ENCODE data around the gene DBN1. TPM values are rescaled to one million over a fixed set of nuclear protein-coding genes. Genes with fewer than 3 reads are reported as not detected.

The DBN1 gene
- polyA plus RNA-seq, 1 experiment, result 164 TPM

GRCh38 chr5:177458912-177459350, 14.5 kb downstream of the DBN1 start:
- TF ChIP-seq, protein P1, sequence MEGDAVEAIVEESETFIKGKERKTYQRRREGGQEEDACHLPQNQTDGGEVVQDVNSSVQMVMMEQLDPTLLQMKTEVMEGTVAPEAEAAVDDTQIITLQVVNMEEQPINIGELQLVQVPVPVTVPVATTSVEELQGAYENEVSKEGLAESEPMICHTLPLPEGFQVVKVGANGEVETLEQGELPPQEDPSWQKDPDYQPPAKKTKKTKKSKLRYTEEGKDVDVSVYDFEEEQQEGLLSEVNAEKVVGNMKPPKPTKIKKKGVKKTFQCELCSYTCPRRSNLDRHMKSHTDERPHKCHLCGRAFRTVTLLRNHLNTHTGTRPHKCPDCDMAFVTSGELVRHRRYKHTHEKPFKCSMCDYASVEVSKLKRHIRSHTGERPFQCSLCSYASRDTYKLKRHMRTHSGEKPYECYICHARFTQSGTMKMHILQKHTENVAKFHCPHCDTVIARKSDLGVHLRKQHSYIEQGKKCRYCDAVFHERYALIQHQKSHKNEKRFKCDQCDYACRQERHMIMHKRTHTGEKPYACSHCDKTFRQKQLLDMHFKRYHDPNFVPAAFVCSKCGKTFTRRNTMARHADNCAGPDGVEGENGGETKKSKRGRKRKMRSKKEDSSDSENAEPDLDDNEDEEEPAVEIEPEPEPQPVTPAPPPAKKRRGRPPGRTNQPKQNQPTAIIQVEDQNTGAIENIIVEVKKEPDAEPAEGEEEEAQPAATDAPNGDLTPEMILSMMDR (IDR thresholded peaks at IDR 0.05; ENCODE audit: low read depth, low read length), result no peak
- no peaks in the 10 kb centered on the region; the same call in 1 of the 2 replicates for H3K9me3 ChIP-seq (ENCODE audit: control insufficient read depth, insufficient read depth, low read length)
- ChIA-PET CTCF (interaction anchor here (1.1 kb wide), 1 partner anchor 68 kb away, joined by 3 read pairs; no protein-coding TSS in a partner anchor), POLR2A (interaction anchor here (0.7 to 3.3 kb wide), 3 partner anchors 9 to 37 kb away, joined by 3 to 20 read pairs (median 3); no protein-coding TSS in a partner anchor)
- no peaks in the 10 kb centered on the region for H3K27me3 ChIP-seq (ENCODE audit: control insufficient read depth, insufficient read depth, low read length)
- no peak for DNase-seq (ENCODE audit: low read depth, low spot score)
- H3K27ac ChIP-seq (ENCODE audit: low read depth, low read length), result peak overlapping the region; percentile 31
- no peak overlapping the region for H3K4me3 ChIP-seq (ENCODE audit: low read depth, low read length)

DNA sequence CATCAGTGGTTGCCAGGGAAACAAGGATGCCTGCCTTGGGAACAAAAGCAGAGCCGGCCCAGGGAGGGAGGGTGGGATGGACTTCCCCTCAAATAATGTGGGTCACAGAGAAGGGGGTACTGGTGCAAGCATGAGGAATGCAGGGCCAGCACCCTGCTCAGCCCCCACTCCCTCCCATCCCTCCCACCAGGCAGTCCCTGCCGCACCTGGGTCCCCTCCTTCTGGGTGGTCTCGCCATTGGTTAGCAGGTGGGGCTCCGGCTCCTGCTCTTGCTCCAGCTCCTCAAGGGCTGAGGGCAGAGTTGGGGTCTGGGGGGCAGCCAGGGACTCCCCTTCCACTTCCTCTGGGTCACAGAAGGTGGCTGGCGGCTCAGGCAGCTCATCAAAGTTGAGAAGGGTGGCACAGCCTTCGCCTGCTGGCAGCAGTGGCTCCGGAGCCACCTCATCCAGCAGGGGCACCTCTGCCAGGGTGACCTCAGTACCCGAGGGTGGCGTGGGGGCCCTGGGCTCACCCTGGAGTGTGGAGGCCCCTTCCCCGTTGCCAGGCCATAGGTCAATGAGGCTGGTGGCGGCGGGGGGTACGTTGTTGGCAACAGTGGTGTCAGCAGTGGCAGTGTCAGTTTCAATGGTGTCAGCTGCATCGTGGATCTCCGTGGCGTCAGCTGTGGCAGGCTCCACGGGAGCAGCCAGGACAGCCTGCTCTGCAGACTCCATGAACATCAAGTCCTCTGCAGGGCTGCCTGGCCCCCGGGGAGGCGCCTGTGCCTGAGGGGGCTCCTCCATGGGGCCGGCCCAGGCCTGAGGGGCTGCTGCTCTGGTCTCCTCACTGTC, 15.4 kb downstream of the DBN1 start:
- no peak for DNase-seq (ENCODE audit: low read depth, low spot score)
- Histone ChIP-seq H3K4me3 (ENCODE audit: low read depth, low read length) (no peak overlapping the region), H3K27me3 (ENCODE audit: control insufficient read depth, insufficient read depth, low read length) (no peaks in the 10 kb centered on the region), H3K27ac (ENCODE audit: low read depth, low read length) (peak overlapping the region; percentile 52), H3K9me3 (ENCODE audit: control insufficient read depth, insufficient read depth, low read length) (no peaks in the 10 kb centered on the region; the same call in 1 of the 2 replicates)
- ChIA-PET POLR2A (interaction anchor here (0.8 to 3.3 kb wide), 10 partner anchors 10 to 69 kb away, joined by 3 to 20 read pairs (median 6); partner anchors contain the start of genes GRK6 and PDLIM7), CTCF (interaction anchor here (1.2 to 15.6 kb wide), 16 partner anchors 8 to 148 kb away, joined by 3 to 205 read pairs (median 10); partner anchors contain the start of gene DBN1)
- TF ChIP-seq, protein P1 (IDR thresholded peaks at IDR 0.05; ENCODE audit: low read depth, low read length), result no peak

GRCh38 chr5:177456976-177457851, 16.2 kb downstream of the DBN1 start:
- no peaks in the 10 kb centered on the region; the same call in 1 of the 2 replicates for H3K9me3 ChIP-seq (ENCODE audit: control insufficient read depth, insufficient read depth, low read length)
- H3K27ac ChIP-seq (ENCODE audit: low read depth, low read length), result peak overlapping the region; percentile 65
- no peak overlapping the region for H3K4me3 ChIP-seq (ENCODE audit: low read depth, low read length)
- TF ChIP-seq, protein P1 (IDR thresholded peaks at IDR 0.05; ENCODE audit: low read depth, low read length), result peak; percentile 71
- ChIA-PET CTCF (interaction anchor here (0.6 to 15.6 kb wide), 22 partner anchors 9 to 147 kb away, joined by 3 to 205 read pairs (median 6); partner anchors contain the start of genes DBN1 and PDLIM7), POLR2A (interaction anchor here (0.5 to 3.3 kb wide), 11 partner anchors 9 to 140 kb away, joined by 3 to 20 read pairs (median 6); partner anchors contain the start of genes GRK6 and PDLIM7)
- no peaks in the 10 kb centered on the region for H3K27me3 ChIP-seq (ENCODE audit: control insufficient read depth, insufficient read depth, low read length)
- peak; percentile 93 for DNase-seq (ENCODE audit: low read depth, low spot score)

DNA sequence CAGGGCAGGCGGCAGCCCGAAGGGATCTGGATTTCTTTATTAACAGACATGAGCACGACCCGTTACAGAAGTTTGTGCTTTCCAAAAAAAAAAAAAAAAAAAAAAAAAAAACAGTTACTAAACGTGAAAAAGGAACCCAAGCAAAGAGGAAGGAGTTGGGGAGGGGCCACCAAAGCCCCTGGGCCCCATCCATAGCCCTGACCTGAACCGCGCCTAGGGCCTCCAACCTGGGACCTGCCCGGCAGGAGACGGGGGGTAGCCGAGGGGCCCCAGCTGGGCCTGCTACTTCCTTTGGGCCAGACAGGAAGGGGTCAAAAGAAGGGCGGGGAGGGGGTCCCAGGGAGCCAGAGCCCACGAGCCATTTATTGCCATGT, 16.9 kb downstream of the DBN1 start:
- CTCF ChIA-PET, result interaction anchor here (1.1 to 15.6 kb wide), 16 partner anchors 8 to 137 kb away, joined by 3 to 205 read pairs (median 8); partner anchors contain the start of gene PDLIM7
- no peaks in the 10 kb centered on the region for H3K27me3 ChIP-seq (ENCODE audit: control insufficient read depth, insufficient read depth, low read length)
- H3K27ac ChIP-seq (ENCODE audit: low read depth, low read length), result peak overlapping the region; percentile 65
- DNase-seq (ENCODE audit: low read depth, low spot score), result no peak
- POLR2A ChIA-PET, result interaction anchor here (0.5 to 3.3 kb wide), 6 partner anchors 9 to 141 kb away, joined by 3 to 20 read pairs (median 7); partner anchors contain the start of gene PDLIM7
- TF ChIP-seq, protein P1 (IDR thresholded peaks at IDR 0.05; ENCODE audit: low read depth, low read length), result no peak
- H3K4me3 ChIP-seq (ENCODE audit: low read depth, low read length), result no peak overlapping the region
- H3K9me3 ChIP-seq (ENCODE audit: control insufficient read depth, insufficient read depth, low read length), result no peaks in the 10 kb centered on the region
